Choroid plexus epithelial cell (primary cell): ENCODE results near the gene CPZ.

Source experiments
- DNase-seq: peaks from one replicate; pipeline ENCODE4 v3.0.0-alpha.2; 2010; ENCODE audit warnings: low read depth
- H3K4me3 ChIP-seq: 2 replicates; pipeline ENCODE4 v1.5.1; 2011; ENCODE audit warnings: low read depth, mild to moderate bottlenecking, control low read depth, low read length, moderate library complexity
- CTCF ChIP-seq: conservative IDR thresholded peaks from 2 replicates; pipeline ENCODE4 v1.5.1; 2011; ENCODE audit warnings: low read depth, mild to moderate bottlenecking, control low read depth, inconsistent platforms, low read length, moderate library complexity

CPZ gene

GRCh38 chr4:8647626-8648025 is 55.1 kb downstream of the CPZ start:
- no peak overlapping the region for H3K4me3 ChIP-seq
- no peak for TF ChIP-seq CTCF
- DNase-seq = no peak

DNA sequence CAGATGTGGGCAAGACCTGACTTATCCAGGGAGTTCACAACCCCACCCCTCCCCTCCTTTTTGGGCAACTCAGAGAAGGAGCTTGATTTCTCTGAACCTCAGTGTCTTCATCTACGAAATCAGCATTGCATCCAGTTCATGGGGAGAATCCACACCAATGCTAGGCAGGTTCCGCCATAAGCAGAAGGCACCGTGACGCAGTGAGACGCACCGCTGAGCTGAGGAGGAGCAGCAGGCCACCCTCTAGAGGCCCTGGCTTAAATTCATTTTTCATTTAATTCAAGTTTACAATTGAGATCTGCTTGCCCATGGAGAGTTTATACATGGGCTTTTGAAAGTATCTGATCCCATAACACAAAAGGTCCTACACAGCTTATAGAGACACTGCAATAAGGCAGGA is 55.7 kb downstream of the CPZ start:
- no peak overlapping the region for H3K4me3 ChIP-seq
- no peak for TF ChIP-seq CTCF
- no peak for DNase-seq

DNA sequence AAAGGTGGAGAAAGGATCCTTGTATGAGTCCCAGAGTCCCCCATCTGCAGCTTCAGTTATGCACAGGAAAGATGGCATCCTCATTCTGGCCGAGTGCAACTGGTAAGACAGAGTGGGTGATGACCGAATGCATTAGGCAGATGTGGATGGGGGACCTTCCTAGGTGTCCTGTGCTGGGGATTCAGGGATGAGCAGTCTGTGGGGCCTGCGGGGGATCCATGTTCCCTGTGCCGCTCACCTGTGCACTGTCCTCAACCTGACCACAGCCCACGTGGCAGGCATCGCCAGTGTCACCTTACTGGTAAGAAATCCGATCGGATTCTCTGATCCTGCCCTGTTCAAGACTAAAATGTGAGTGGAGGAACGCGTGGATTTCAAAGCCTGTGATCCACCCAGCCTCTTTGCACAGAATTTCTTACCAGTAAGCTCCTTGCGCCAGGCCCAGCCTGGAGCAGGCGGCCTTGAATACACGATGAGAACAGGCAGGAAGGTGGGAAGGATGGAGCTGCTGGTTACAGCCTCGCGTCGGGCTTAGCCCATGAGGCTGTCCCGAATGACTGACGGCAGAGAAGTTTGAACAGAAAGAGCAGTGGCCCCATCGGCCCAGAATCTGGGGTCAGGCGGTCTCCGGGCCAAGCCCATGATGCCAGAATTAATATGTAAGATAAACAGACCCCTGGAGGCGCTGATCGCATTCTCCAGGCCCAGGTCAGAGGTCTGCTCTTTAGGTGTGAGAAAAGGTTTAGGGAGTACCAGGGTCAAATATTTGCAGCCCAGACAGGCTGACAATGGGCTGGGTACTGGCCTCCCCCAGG is 56.5 kb downstream of the CPZ start:
- no peak for DNase-seq
- H3K4me3 ChIP-seq = no peak overlapping the region
- TF ChIP-seq CTCF = no peak

DNA sequence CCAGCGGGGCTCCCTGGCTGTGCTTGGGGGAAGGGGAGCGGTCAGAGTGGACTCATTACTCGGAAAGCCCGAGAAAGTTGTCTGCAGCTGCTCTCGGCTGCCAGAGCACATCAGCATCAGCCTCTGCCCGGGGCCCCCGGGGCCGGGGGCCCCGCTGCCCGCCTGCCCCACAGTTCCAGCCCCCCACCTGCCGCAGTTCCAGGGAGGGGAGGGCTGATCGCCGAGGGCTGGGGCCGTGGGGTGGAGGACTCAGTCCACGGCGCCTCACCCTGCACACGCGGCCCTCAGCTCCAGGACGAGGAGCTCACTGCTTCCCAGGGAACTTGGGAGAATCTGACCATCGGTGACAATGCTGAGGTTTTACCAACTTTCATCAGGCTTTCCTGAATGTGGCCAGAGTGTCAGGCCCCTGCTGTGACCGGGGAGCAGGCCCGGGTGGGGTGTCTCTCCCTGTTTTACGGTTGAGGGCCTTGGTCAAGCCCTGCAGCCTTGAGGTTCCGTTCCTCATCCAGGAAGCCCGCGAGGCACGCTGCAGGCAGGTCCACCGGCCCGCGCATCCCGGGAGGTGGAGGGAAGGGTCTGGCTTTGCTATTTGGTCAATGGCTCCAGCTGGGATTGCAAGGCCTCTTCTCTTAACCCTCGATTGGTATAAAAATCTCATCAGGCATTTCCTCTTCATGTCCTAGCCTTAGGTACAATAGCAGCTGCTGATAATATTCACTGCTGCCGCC is 57.2 kb downstream of the CPZ start:
- no peak for TF ChIP-seq CTCF
- no peak overlapping the region for H3K4me3 ChIP-seq
- DNase-seq = no peak

- TF ChIP-seq CTCF = no peak
- no peak overlapping the region for H3K4me3 ChIP-seq
- no peak for DNase-seq
Measured at GRCh38 chr4:8651661-8652180, 59.2 kb downstream of the CPZ start.

DNA sequence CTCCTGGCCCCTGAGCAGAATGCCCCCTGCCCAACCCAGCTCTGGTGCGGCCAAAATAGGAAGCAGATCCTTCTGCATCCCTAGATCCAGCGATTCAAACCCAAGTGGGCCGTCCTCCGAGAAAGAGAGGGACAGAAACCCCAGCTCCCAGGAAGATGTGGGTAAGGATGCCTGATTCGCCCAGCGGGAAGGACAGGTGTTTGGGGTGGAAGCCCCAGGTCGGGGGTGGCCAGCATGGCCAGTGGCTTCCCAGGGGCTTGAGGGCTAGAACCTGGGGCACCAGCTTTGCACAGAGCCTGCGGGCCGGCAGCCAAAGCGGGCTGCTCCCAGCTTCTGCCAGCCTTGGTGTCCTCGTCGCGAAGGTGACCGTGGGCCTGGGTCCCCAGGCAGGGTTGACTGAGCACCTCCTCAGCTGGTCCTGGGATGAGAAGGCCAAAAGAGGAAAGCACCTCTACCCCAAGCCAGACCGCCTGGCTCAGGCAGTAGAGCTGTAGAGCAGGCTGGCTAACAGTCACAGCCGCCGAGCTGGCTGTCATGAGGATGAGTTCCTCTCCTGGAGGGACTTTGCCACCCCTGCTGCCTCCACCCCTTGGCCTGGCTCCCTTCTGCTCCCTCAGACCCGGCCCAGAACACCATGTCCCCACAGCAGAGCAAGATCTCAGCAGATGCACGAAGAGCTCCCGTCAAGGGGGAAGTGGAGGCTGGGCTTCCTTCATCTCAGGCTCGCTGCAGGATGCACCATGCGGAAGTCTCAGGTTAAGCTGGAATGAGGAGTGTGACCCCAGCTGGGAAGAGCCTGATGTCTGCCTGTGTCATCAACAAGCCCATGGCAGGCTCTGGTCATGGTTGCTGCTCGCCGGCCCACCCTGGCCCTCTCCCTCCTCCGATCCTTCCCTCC is 59.9 kb downstream of the CPZ start:
- H3K4me3 ChIP-seq = no peak overlapping the region
- no peak for DNase-seq
- TF ChIP-seq CTCF = no peak
